Nephron progenitor cell (in vitro differentiated cells): ENCODE measurements around the gene CIAO1.

ENCODE experiments used
- DNase-seq: peaks from one replicate; pipeline ENCODE4 v3.0.0; 2021
- H3K27ac Mint-ChIP-seq: 2 replicates; pipeline ENCODE4 v1.8.0; 2021; ENCODE audit warnings: mild to moderate bottlenecking, moderate library complexity, mixed read lengths
- H3K27me3 Mint-ChIP-seq: 2 replicates; pipeline ENCODE4 v1.8.0; 2021; ENCODE audit warnings: mild to moderate bottlenecking, low read depth, mixed read lengths; ENCODE audit not compliant: poor library complexity
- H3K36me3 Mint-ChIP-seq: 2 replicates; pipeline ENCODE4 v1.8.0; 2021; ENCODE audit warnings: low read depth, mixed read lengths
- H3K4me1 Mint-ChIP-seq: 2 replicates; pipeline ENCODE4 v1.8.0; 2021; ENCODE audit warnings: mixed read lengths
- H3K4me3 Mint-ChIP-seq: 2 replicates; pipeline ENCODE4 v1.8.0; 2021; ENCODE audit warnings: mild to moderate bottlenecking, moderate library complexity, mixed read lengths
- H3K9me3 Mint-ChIP-seq: 2 replicates; pipeline ENCODE4 v1.8.0; 2021; ENCODE audit warnings: mild to moderate bottlenecking, moderate library complexity, mixed read lengths
- TF ChIP-seq, protein P1 (sequence below): fragments of 200-600 bp; sonication (generic); IDR thresholded peaks from 2 replicates; pipeline ENCODE4 v1.5.0; 2021; ENCODE audit warnings: antibody characterized with exemption

Gene CIAO1

DNA sequence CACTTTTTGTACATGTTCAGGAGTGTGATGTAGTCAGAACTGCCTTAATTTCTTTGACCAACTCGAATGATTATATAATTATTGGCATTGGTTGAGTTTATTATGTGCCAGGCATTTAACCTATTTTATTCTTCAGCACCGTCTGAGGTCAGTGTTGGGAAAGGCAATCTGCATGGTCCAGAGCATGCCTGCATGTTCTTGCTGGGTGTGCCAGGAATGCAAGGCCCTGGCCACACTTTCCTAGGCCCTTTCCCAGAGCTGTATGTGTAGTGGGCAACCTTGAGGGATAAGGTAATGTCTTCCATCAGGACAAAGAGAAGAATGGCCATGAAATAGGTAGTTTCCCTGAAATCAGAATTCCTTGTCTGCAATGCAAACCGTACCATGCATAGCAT is 49.0 kb downstream of the CIAO1 start:
- Mint-ChIP-seq H3K9me3 (no peaks in the 10 kb centered on the region), H3K36me3 (no peaks in the 10 kb centered on the region), H3K4me1 (peaks cover 25% of the 10 kb centered on the region), H3K27ac (peak overlapping the region; percentile 98), H3K4me3 (no peak overlapping the region), H3K27me3 (peaks cover 29% of the 10 kb centered on the region)
- DNase-seq = no peak
- TF ChIP-seq, protein P1, sequence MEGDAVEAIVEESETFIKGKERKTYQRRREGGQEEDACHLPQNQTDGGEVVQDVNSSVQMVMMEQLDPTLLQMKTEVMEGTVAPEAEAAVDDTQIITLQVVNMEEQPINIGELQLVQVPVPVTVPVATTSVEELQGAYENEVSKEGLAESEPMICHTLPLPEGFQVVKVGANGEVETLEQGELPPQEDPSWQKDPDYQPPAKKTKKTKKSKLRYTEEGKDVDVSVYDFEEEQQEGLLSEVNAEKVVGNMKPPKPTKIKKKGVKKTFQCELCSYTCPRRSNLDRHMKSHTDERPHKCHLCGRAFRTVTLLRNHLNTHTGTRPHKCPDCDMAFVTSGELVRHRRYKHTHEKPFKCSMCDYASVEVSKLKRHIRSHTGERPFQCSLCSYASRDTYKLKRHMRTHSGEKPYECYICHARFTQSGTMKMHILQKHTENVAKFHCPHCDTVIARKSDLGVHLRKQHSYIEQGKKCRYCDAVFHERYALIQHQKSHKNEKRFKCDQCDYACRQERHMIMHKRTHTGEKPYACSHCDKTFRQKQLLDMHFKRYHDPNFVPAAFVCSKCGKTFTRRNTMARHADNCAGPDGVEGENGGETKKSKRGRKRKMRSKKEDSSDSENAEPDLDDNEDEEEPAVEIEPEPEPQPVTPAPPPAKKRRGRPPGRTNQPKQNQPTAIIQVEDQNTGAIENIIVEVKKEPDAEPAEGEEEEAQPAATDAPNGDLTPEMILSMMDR = no peak

DNA sequence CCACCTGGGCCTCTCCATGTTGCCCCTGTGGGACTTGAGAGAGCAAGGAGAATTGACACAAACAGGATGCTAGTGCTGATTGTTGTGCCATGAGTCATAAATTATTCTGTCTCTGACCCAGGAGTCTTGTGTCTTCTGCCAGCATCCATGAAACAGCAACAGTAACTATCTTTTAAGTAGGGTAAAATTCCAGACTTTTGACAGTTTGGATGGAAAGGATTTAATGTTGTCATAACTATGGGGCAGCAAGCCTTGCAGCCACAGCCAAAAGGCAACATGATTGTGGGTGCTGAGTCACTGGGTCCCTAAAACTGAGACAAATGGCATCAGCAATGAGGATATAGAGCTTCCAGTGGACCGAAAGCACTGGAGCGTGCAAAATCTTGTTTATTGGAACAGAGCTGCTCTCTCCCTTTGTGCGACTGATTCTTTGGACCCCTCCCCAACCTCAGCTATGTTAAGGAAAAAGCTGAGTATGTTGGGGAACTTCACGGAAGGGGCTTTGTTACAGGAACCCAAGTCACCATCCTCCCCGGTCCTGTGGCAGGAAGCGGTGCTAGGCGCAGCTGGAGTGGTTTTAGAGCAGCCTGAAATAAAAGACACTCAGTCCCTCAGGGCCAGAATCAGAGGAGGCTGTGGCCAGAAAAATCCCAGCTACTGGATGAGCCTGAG is 49.5 kb downstream of the CIAO1 start:
- TF ChIP-seq, protein P1 = no peak
- H3K36me3 Mint-ChIP-seq = no peaks in the 10 kb centered on the region

DNA sequence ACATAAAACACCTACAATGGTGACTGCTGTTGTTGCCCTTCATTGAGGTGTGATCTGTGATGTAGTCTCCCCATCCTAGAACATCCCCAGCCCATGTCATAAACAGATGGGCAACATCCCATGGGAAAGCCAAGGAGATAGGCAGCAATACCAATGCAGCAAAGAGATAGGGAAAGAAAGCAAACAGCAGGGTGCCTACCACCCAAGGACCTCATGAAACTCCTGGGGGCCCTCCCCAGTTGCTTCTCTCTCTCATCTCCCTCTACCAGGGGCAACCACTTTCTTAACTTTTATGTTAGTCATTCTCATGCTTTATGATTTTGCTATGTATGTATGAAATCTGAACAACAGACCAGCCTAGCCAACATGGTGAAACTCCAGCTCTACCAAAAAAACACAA is 51.0 kb downstream of the CIAO1 start:
- no peak for DNase-seq
- Mint-ChIP-seq H3K9me3 (no peaks in the 10 kb centered on the region), H3K27me3 (peaks cover 44% of the 10 kb centered on the region), H3K4me1 (peaks cover 36% of the 10 kb centered on the region), H3K36me3 (no peaks in the 10 kb centered on the region), H3K27ac (no peak overlapping the region), H3K4me3 (no peak overlapping the region)
- TF ChIP-seq, protein P1 = no peak

More for the DNA sequence above, 49.5 kb downstream of the CIAO1 start:
- peaks cover 34% of the 10 kb centered on the region for H3K27me3 Mint-ChIP-seq
- H3K27ac Mint-ChIP-seq = peak overlapping the region; percentile 98
- H3K9me3 Mint-ChIP-seq = no peaks in the 10 kb centered on the region
- H3K4me1 Mint-ChIP-seq = peaks cover 30% of the 10 kb centered on the region
- DNase-seq = no peak
- H3K4me3 Mint-ChIP-seq = no peak overlapping the region

DNA sequence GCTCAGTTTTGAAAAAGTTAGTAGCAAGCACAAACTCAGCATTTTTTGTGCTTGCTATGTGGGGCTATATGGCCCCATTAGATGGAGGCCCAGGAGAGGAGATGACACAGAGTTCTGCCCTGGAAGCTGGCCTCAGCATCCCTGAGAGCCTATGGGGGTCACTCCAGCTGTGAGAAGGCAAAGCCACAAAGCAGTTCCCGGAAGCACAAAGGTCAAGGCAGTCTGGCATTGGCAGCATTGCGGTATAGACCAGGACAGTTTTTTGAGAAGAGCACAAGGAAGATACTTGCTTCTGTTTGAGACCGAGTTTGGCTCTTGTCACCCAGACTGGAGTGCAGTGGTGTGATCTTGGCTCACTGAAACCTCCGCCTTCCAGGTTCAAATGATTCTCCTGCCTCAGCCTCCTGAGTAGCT is 51.6 kb downstream of the CIAO1 start:
- no peak overlapping the region for H3K4me3 Mint-ChIP-seq
- H3K9me3 Mint-ChIP-seq = no peaks in the 10 kb centered on the region
- peaks cover 38% of the 10 kb centered on the region for H3K4me1 Mint-ChIP-seq
- H3K27me3 Mint-ChIP-seq = peaks cover 50% of the 10 kb centered on the region
- H3K27ac Mint-ChIP-seq = no peak overlapping the region
- no peaks in the 10 kb centered on the region for H3K36me3 Mint-ChIP-seq
- no peak for DNase-seq
- TF ChIP-seq, protein P1 = no peak

DNA sequence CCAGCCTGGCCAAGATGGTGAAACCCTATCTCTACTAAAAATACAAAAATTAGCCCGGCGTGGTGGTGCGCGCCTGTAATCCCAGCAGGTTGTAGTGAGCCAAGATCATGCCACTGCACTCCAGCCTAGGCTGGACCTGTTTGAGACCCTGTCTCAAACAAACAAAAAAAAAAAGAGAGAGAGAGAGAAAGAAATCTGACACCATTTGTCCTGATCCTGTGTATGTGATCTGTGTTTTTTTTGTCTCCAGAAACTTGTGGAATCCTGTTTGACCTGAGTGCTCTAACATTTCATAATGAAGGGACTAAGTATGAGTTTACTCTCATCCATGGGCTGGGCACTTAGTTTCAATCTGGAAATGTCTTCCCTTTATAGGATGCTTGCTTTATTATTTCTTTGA is 52.7 kb downstream of the CIAO1 start:
- peaks cover 57% of the 10 kb centered on the region for H3K27me3 Mint-ChIP-seq
- TF ChIP-seq, protein P1 = no peak
- no peak overlapping the region for H3K27ac Mint-ChIP-seq
- no peak for DNase-seq
- no peaks in the 10 kb centered on the region for H3K36me3 Mint-ChIP-seq
- H3K4me3 Mint-ChIP-seq = no peak overlapping the region
- peaks cover 38% of the 10 kb centered on the region for H3K4me1 Mint-ChIP-seq
- H3K9me3 Mint-ChIP-seq = no peaks in the 10 kb centered on the region

DNA sequence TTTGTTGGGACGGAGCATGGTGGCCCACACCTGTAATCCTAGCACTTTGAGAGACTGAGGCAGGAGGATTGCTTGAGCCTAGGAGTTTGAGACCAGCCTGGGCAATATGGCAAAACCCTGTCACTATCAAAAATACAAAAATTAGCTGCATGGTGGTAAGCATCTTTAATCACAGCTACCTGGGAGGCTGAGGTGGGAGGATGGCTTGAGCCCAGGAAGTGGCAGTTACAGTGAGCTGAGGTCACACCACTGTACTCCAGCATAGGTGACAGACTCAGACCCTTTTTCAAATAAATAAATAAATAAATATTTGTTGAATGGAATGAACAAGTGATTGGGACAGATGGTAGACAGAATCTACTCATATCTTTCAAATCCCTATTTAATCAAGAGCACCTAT is 53.4 kb downstream of the CIAO1 start:
- H3K36me3 Mint-ChIP-seq = no peaks in the 10 kb centered on the region
- DNase-seq = no peak
- no peaks in the 10 kb centered on the region for H3K9me3 Mint-ChIP-seq
- H3K27ac Mint-ChIP-seq = no peak overlapping the region
- TF ChIP-seq, protein P1 = no peak
- peaks cover 38% of the 10 kb centered on the region for H3K4me1 Mint-ChIP-seq
- no peak overlapping the region for H3K4me3 Mint-ChIP-seq
- peaks cover 63% of the 10 kb centered on the region for H3K27me3 Mint-ChIP-seq
